HEK293 (cell line): ENCODE measurements around the gene AKT2.

Source experiments
- CTCF ChIP-seq: fragments of 450-650 bp; formaldehyde crosslinking; IDR thresholded peaks from 2 replicates; pipeline ENCODE4 v1.5.1; 2016; ENCODE audit warnings: missing biosample characterization, missing genetic modification characterization
- ELK4 ChIP-seq: IDR thresholded peaks from 2 replicates; pipeline ENCODE4 v1.6.1; 2011; ENCODE audit warnings: mild to moderate bottlenecking, low read depth, low read length, borderline replicate concordance
- GFI1B ChIP-seq: fragments of 450-650 bp; formaldehyde crosslinking; IDR thresholded peaks from 2 replicates; pipeline ENCODE4 v1.5.1; 2016; ENCODE audit warnings: missing biosample characterization, missing genetic modification characterization
- GLI4 ChIP-seq: fragments of 450-650 bp; formaldehyde crosslinking; IDR thresholded peaks from 2 replicates; pipeline ENCODE4 v1.5.1; 2016; ENCODE audit warnings: missing biosample characterization, missing genetic modification characterization
- HOXD13 ChIP-seq: sonication (generic); formaldehyde crosslinking; IDR thresholded peaks from 2 replicates; pipeline ENCODE4 v1.8.0; 2022; ENCODE audit warnings: missing genetic modification reagents, borderline replicate concordance
- MZF1 ChIP-seq: fragments of 450-650 bp; formaldehyde crosslinking; IDR thresholded peaks from 2 replicates; pipeline ENCODE4 v1.5.1; 2017; ENCODE audit warnings: missing biosample characterization, missing genetic modification characterization, borderline replicate concordance
- PRDM6 ChIP-seq: fragments of 450-650 bp; formaldehyde crosslinking; IDR thresholded peaks from 2 replicates; pipeline ENCODE4 v1.5.1; 2017; ENCODE audit warnings: missing biosample characterization, missing genetic modification characterization
- SCRT2 ChIP-seq: fragments of 450-650 bp; formaldehyde crosslinking; IDR thresholded peaks from 2 replicates; pipeline ENCODE4 v1.5.1; 2016; ENCODE audit warnings: missing biosample characterization, missing genetic modification characterization
- YY1 ChIP-seq: fragments of 450-650 bp; formaldehyde crosslinking; IDR thresholded peaks from 2 replicates; pipeline ENCODE4 v1.5.1; 2018; ENCODE audit warnings: missing biosample characterization, missing genetic modification characterization
- ZNF10 ChIP-seq: fragments of 450-650 bp; formaldehyde crosslinking; IDR thresholded peaks from 2 replicates; pipeline ENCODE4 v1.5.1; 2017; ENCODE audit warnings: missing biosample characterization, missing genetic modification characterization
- ZNF132 ChIP-seq: fragments of 450-650 bp; formaldehyde crosslinking; IDR thresholded peaks from 2 replicates; pipeline ENCODE4 v1.5.1; 2017; ENCODE audit warnings: missing biosample characterization, missing genetic modification characterization, borderline replicate concordance
- ZNF214 ChIP-seq: fragments of 450-650 bp; formaldehyde crosslinking; IDR thresholded peaks from 2 replicates; pipeline ENCODE4 v1.5.1; 2017; ENCODE audit warnings: missing biosample characterization, mild to moderate bottlenecking, missing genetic modification characterization, borderline replicate concordance
- ZNF391 ChIP-seq: fragments of 450-650 bp; formaldehyde crosslinking; IDR thresholded peaks from 2 replicates; pipeline ENCODE4 v1.5.1; 2016; ENCODE audit warnings: low read depth, missing biosample characterization, missing genetic modification characterization, borderline replicate concordance
- ZNF423 ChIP-seq: fragments of 450-650 bp; formaldehyde crosslinking; IDR thresholded peaks from 2 replicates; pipeline ENCODE4 v1.5.1; 2016; ENCODE audit warnings: missing biosample characterization, missing genetic modification characterization
- ZNF514 ChIP-seq: fragments of 450-650 bp; formaldehyde crosslinking; IDR thresholded peaks from 2 replicates; pipeline ENCODE4 v1.5.1; 2016; ENCODE audit warnings: missing biosample characterization, missing genetic modification characterization
- ZNF596 ChIP-seq: fragments of 450-650 bp; IDR thresholded peaks from 2 replicates; pipeline ENCODE4 v1.5.0; 2018; ENCODE audit warnings: missing biosample characterization, mild to moderate bottlenecking, missing genetic modification characterization, moderate library complexity
- ZNF747 ChIP-seq: fragments of 450-650 bp; formaldehyde crosslinking; IDR thresholded peaks from 2 replicates; pipeline ENCODE4 v1.5.1; 2016; ENCODE audit warnings: missing biosample characterization, missing genetic modification characterization
- ZNF837 ChIP-seq: fragments of 450-650 bp; formaldehyde crosslinking; IDR thresholded peaks from 2 replicates; pipeline ENCODE4 v1.5.1; 2016; ENCODE audit warnings: missing biosample characterization, missing genetic modification characterization
- TF ChIP-seq, protein P1 (sequence below): fragments of 450-650 bp; formaldehyde crosslinking; IDR thresholded peaks from 2 replicates; pipeline ENCODE4 v1.5.1; 2016; ENCODE audit warnings: missing biosample characterization, missing genetic modification characterization
- TF ChIP-seq, protein P2 (sequence below): fragments of 450-650 bp; formaldehyde crosslinking; conservative IDR thresholded peaks from 2 replicates; pipeline ENCODE4 v1.5.1; 2016; ENCODE audit warnings: low read depth, missing biosample characterization, missing genetic modification characterization
- TF ChIP-seq, protein P3 (sequence below): fragments of 450-650 bp; formaldehyde crosslinking; IDR thresholded peaks from 2 replicates; pipeline ENCODE4 v1.5.1; 2016; ENCODE audit warnings: missing biosample characterization, missing genetic modification characterization
- TF ChIP-seq, protein P4 (sequence below): fragments of 450-650 bp; IDR thresholded peaks from 2 replicates; pipeline ENCODE4 v1.5.1; 2018; ENCODE audit warnings: missing biosample characterization, mild to moderate bottlenecking, missing genetic modification characterization

The AKT2 gene

DNA sequence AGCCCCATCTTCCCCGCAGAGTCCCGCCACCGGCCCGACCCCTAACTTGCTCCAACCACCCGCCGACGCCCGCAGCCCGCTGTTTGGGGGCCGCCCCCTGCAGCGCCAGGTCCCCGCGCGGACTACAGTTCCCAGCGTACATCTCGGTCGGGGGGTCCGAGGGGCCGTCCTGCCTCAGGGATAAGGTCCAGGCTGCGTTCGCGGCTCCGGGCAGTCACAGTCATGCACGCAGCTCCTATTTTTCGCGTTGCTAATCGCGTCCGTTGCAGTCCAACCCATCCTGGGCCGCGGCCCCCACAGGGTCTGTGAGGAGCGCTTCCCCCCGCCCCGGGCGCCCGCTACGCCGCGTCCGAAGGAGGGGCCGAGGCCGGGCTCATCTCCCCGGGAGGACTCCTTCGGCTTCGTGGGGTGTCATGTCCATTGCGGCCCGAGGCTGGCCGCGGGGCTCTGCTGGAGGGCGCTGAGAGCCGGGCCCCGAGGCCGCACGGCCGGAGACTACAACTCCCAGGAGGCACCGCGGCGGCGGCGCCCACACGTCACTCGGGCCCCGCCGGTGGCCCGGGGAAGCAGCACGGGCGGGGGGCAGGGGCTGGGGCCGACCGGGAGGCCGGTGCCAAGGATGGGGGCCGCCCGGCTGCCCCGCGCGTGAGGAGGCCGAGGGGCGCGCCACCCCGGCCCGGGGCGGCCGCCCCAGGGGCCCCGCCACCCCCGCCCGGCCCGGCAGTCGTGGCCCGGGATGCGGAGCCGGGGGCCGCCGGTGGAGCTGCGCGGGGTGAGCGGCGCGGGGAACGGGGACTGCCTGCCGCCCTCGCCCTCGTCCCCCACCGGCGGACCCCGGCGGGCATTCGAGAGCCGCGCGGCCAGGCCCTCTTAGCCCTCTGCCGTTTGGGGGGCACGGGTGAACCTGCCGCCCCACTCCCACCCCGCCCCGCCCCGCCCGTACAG is 94.0 kb downstream of the AKT2 start, which contains the start of gene MAP3K10 (continued):
- TF ChIP-seq, protein P1, sequence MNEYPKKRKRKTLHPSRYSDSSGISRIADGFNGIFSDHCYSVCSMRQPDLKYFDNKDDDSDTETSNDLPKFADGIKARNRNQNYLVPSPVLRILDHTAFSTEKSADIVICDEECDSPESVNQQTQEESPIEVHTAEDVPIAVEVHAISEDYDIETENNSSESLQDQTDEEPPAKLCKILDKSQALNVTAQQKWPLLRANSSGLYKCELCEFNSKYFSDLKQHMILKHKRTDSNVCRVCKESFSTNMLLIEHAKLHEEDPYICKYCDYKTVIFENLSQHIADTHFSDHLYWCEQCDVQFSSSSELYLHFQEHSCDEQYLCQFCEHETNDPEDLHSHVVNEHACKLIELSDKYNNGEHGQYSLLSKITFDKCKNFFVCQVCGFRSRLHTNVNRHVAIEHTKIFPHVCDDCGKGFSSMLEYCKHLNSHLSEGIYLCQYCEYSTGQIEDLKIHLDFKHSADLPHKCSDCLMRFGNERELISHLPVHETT (tag by site-specific recombination), result 0 out of 2 replicates have a peak, but pooled peaks have one; percentile 6
- TF ChIP-seq YY1 (tag by site-specific recombination) (peak; percentile 79), ZNF10 (tag by site-specific recombination) (0 out of 2 replicates have a peak, but pooled peaks have one; percentile 53), CTCF (peak; percentile 51; the same call in 1 of the 2 replicates), ZNF423 (peak; percentile 79; the same call in 1 of the 2 replicates), GLI4 (no peak), ZNF596 (tag by site-specific recombination) (no peak), ZNF837 (tag by site-specific recombination) (peak; percentile 59; the same call in 1 of the 2 replicates), ZNF514 (tag by site-specific recombination) (no peak), ZNF214 (tag by site-specific recombination) (no peak), PRDM6 (tag by site-specific recombination) (no peak), GFI1B (no peak), MZF1 (tag by site-specific recombination) (peak; percentile 10; the same call in 1 of the 2 replicates), ZNF132 (tag by site-specific recombination) (no peak), ELK4 (no peak), ZNF391 (no peak), SCRT2 (tag by site-specific recombination) (no peak), HOXD13 (no peak), ZNF747 (tag by site-specific recombination) (no peak)
- TF ChIP-seq, protein P2, sequence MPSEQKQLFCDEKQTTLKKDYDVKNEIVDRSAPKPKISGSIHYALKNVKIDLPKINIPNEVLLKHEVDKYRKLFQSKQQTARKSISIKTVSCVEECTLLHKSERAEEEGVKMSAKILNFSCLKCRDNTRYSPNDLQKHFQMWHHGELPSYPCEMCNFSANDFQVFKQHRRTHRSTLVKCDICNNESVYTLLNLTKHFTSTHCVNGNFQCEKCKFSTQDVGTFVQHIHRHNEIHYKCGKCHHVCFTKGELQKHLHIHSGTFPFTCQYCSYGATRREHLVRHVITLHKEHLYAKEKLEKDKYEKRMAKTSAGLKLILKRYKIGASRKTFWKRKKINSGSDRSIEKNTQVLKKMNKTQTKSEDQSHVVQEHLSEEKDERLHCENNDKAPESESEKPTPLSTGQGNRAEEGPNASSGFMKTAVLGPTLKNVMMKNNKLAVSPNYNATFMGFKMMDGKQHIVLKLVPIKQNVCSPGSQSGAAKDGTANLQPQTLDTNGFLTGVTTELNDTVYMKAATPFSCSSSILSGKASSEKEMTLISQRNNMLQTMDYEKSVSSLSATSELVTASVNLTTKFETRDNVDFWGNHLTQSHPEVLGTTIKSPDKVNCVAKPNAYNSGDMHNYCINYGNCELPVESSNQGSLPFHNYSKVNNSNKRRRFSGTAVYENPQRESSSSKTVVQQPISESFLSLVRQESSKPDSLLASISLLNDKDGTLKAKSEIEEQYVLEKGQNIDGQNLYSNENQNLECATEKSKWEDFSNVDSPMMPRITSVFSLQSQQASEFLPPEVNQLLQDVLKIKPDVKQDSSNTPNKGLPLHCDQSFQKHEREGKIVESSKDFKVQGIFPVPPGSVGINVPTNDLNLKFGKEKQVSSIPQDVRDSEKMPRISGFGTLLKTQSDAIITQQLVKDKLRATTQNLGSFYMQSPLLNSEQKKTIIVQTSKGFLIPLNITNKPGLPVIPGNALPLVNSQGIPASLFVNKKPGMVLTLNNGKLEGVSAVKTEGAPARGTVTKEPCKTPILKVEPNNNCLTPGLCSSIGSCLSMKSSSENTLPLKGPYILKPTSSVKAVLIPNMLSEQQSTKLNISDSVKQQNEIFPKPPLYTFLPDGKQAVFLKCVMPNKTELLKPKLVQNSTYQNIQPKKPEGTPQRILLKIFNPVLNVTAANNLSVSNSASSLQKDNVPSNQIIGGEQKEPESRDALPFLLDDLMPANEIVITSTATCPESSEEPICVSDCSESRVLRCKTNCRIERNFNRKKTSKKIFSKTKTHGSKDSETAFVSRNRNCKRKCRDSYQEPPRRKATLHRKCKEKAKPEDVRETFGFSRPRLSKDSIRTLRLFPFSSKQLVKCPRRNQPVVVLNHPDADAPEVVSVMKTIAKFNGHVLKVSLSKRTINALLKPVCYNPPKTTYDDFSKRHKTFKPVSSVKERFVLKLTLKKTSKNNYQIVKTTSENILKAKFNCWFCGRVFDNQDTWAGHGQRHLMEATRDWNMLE (tag by site-specific recombination), result peak; percentile 11; the same call in 1 of the 2 replicates
- TF ChIP-seq, protein P3, sequence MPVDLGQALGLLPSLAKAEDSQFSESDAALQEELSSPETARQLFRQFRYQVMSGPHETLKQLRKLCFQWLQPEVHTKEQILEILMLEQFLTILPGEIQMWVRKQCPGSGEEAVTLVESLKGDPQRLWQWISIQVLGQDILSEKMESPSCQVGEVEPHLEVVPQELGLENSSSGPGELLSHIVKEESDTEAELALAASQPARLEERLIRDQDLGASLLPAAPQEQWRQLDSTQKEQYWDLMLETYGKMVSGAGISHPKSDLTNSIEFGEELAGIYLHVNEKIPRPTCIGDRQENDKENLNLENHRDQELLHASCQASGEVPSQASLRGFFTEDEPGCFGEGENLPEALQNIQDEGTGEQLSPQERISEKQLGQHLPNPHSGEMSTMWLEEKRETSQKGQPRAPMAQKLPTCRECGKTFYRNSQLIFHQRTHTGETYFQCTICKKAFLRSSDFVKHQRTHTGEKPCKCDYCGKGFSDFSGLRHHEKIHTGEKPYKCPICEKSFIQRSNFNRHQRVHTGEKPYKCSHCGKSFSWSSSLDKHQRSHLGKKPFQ (tag by site-specific recombination), result peak; percentile 27; the same call in 1 of the 2 replicates
- TF ChIP-seq, protein P4, sequence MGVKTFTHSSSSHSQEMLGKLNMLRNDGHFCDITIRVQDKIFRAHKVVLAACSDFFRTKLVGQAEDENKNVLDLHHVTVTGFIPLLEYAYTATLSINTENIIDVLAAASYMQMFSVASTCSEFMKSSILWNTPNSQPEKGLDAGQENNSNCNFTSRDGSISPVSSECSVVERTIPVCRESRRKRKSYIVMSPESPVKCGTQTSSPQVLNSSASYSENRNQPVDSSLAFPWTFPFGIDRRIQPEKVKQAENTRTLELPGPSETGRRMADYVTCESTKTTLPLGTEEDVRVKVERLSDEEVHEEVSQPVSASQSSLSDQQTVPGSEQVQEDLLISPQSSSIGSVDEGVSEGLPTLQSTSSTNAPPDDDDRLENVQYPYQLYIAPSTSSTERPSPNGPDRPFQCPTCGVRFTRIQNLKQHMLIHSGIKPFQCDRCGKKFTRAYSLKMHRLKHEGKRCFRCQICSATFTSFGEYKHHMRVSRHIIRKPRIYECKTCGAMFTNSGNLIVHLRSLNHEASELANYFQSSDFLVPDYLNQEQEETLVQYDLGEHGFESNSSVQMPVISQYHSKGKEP, result no peak
